B cell (primary cell): ENCODE data around the gene EVI5L. TPM values are rescaled to one million over a fixed set of nuclear protein-coding genes. Genes with fewer than 3 reads are reported as not detected.

Experiments used
- ATAC-seq: fragments of 200-7000 bp; cut with Tn5 transposase; one replicate; pipeline ENCODE4 v1.10.0; 2021; ENCODE audit warnings: low read depth, mild to moderate bottlenecking, moderate number of reproducible peaks, moderate library complexity
- CTCF ChIA-PET: fragments of 350-600 bp; sonication (Branson Sonifier 250); formaldehyde crosslinking; loops from one replicate; lab custom pipeline; 2021; ENCODE audit warnings: antibody characterized with exemption, inconsistent platforms; lab: Charles Lee
- POLR2A ChIA-PET: fragments of 350-600 bp; sonication (Branson Sonifier 250); formaldehyde crosslinking; loops from one replicate; lab custom pipeline; 2021; ENCODE audit warnings: antibody characterized with exemption; lab: Charles Lee
- DNase-seq: peaks from one replicate; pipeline ENCODE4 v3.0.0; 2013
- H2AFZ ChIP-seq: 2 replicates; pipeline ENCODE4 v1.6.1; 2012; ENCODE audit warnings: mild to moderate bottlenecking, low read depth, low read length; ENCODE audit not compliant: insufficient read depth, poor library complexity, severe bottlenecking
- H3K27ac ChIP-seq, 2 donors: 1 replicate in 1 of 2; 2 replicates in 1 of 2; pipeline ENCODE4 v1.5.1; 2012 to 2013; ENCODE audit warnings: low read length in 2 of 2, mild to moderate bottlenecking in 2 of 2, moderate library complexity in 1 of 2
- H3K27me3 ChIP-seq, 4 experiments: fragments of 200-600 bp in 1 of 4; sonication (generic) in 1 of 4; replicated peaks in 1 of 4; 1 replicate in 2 of 4; 2 replicates in 2 of 4; pipeline versions ENCODE4 v1.6.1 to v1.7.0; 2013 to 2016; ENCODE audit warnings: low read length in 3 of 4, mild to moderate bottlenecking in 2 of 4, mixed read lengths in 1 of 4, moderate library complexity in 1 of 4; ENCODE audit not compliant: insufficient read depth in 4 of 4, control insufficient read depth in 3 of 4; ENCODE audit errors: control extremely low read depth in 1 of 4
- H3K36me3 ChIP-seq, 2 experiments: replicated peaks in 1 of 2; 1 replicate in 1 of 2; 2 replicates in 1 of 2; pipeline versions ENCODE4 v1.6.1 to v1.7.1; 2013; ENCODE audit warnings: low read length in 1 of 2; ENCODE audit not compliant: insufficient read depth in 2 of 2, control insufficient read depth in 1 of 2; ENCODE audit errors: control extremely low read depth in 1 of 2, extremely low read depth in 1 of 2
- H3K4me1 ChIP-seq, 2 donors: fragments of 200-600 bp in 1 of 2; sonication (generic) in 1 of 2; 1 replicate in 1 of 2; 2 replicates in 1 of 2; pipeline versions ENCODE4 v1.5.1 to v1.6.1; 2013 to 2017; ENCODE audit warnings: low read length in 2 of 2; ENCODE audit not compliant: control insufficient read depth in 2 of 2, insufficient read depth in 2 of 2
- H3K4me2 ChIP-seq: replicated peaks from 2 replicates; pipeline ENCODE3; 2012; ENCODE audit warnings: mild to moderate bottlenecking, low read depth, low read length; ENCODE audit not compliant: poor library complexity, severe bottlenecking
- H3K4me3 ChIP-seq, 5 experiments: fragments of 200-600 bp in 1 of 5; sonication (generic) in 1 of 5; 1 replicate in 3 of 5; 2 replicates in 2 of 5; pipeline versions ENCODE4 v1.5.1 to v1.7.0; 2011 to 2016; ENCODE audit warnings: low read length in 4 of 5, mild to moderate bottlenecking in 4 of 5, low read depth in 2 of 5, control low read depth in 1 of 5, moderate library complexity in 1 of 5; ENCODE audit not compliant: insufficient read depth in 1 of 5; ENCODE audit errors: control extremely low read depth in 1 of 5, extremely low read depth in 1 of 5
- H3K79me2 ChIP-seq: fragments of 200-600 bp; sonication (generic); one replicate; pipeline ENCODE4 v1.6.0; 2016; ENCODE audit warnings: low read length; ENCODE audit not compliant: control insufficient read depth, insufficient read depth
- H3K9ac ChIP-seq: fragments of 200-600 bp; sonication (generic); 2 replicates; pipeline ENCODE4 v1.6.1; 2017; ENCODE audit warnings: mild to moderate bottlenecking, low read length, moderate library complexity
- H3K9me3 ChIP-seq, 3 donors: one replicate each; pipeline versions ENCODE4 v1.6.1 to v1.7.1; 2013; ENCODE audit warnings: low read length in 2 of 3; ENCODE audit not compliant: control insufficient read depth in 2 of 3, insufficient read depth in 1 of 3; ENCODE audit errors: control extremely low read depth in 1 of 3
- H4K20me1 ChIP-seq: 2 replicates; pipeline ENCODE4 v1.6.0; 2012; ENCODE audit warnings: mild to moderate bottlenecking, low read length; ENCODE audit not compliant: insufficient read depth, control insufficient read depth, poor library complexity, severe bottlenecking
- H3K27ac Mint-ChIP-seq: one replicate; pipeline ENCODE4 v1.8.0; 2021; ENCODE audit warnings: mixed read lengths
- H3K27me3 Mint-ChIP-seq: one replicate; pipeline ENCODE4 v1.8.0; 2021; ENCODE audit warnings: mixed read lengths
- H3K4me1 Mint-ChIP-seq: one replicate; pipeline ENCODE4 v1.8.0; 2021; ENCODE audit warnings: mixed read lengths
- H3K4me3 Mint-ChIP-seq: one replicate; pipeline ENCODE4 v1.8.0; 2021; ENCODE audit warnings: mixed read lengths
- H3K9me3 Mint-ChIP-seq: one replicate; pipeline ENCODE4 v1.8.0; 2022; ENCODE audit warnings: mixed read lengths; ENCODE audit not compliant: insufficient read depth
- EZH2 ChIP-seq: IDR thresholded peaks from 2 replicates; pipeline ENCODE4 v1.6.1; 2012; ENCODE audit warnings: borderline replicate concordance, low read depth, mild to moderate bottlenecking, moderate library complexity, low read length; ENCODE audit not compliant: insufficient read depth, poor library complexity, severe bottlenecking
- WGBS: methylation state at CpG from one replicate; pipeline ENCODE4 v1.1.5; 2013; ENCODE audit warnings: missing lambda C conversion rate; ENCODE audit not compliant: insufficient coverage; 5-methylcytosine and 5-hydroxymethylcytosine counted together
- intact Hi-C: fragments of 100-400 bp; cut with micrococcal nuclease; formaldehyde crosslinking; loops from one replicate; pipeline ENCODE4 v1.10.0; 2022
- polyA plus RNA-seq: library from polyadenylated mRNA; depleted of rRNA; stranded (reverse); fragments of >200 nt; gene quantifications from 2 replicates; pipeline ENCODE4 v1.2.3, GENCODE V29; 2012
- total RNA-seq, 2 donors: library from RNA; stranded (reverse); fragments of 120-200 nt in 1 of 2; gene quantifications; 1 replicate in 1 of 2; 2 replicates in 1 of 2; pipeline versions ENCODE4 v1.2.3 to v1.2.4, GENCODE V29; 2013 to 2022
- TF ChIP-seq, protein P1 (sequence below): fragments of 200-600 bp; IDR thresholded peaks from one replicate; pipeline ENCODE4 v1.8.0; 2022; ENCODE audit warnings: antibody characterized with exemption, mild to moderate bottlenecking

The EVI5L gene
- total and polyA plus RNA-seq, 2 donors (not counting 1 experiment from before 2014, with no cell fraction given): 7.9 to 11.8 TPM

DNA sequence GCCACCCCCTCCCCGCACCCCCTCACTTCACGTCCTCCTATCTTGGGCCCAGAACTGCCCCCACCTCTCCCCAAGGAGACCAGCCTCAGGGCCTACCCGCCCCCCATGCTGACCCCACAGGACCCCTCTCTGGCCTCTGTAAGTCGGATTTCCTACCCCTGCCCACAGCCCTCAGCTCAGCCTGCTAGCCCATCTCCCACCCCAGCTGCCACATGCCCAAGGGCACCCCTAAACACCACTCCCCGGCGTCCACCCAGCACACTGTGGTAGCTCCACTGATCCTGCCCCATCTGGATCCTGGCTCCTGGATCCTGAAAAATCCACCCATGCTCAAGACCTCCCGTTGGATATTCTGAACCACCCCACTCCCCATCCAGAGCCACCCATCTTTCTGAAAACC lies 805 bp downstream of the EVI5L start:
- WGBS: 62% methylated on average over 6 of the region's 7 CpGs
- H3K4me3 Mint-ChIP-seq: peak overlapping the region; percentile 80
- peaks cover 24% of the 10 kb centered on the region for H3K4me1 Mint-ChIP-seq
- POLR2A ChIA-PET: interaction anchor here (0.6 to 0.8 kb wide), 4 partner anchors 13 to 644 kb away, joined by 3 to 14 read pairs (median 6); no protein-coding TSS in a partner anchor
- peak overlapping the region in 3 of 5 experiments; percentile 54 to 64 (median 56) for H3K4me3 ChIP-seq
- H3K9ac ChIP-seq: peak overlapping the region; percentile 66
- H3K27me3 Mint-ChIP-seq: no peaks in the 10 kb centered on the region
- H3K4me2 ChIP-seq: peak overlapping the region; percentile 79
- intact Hi-C loops: no loop called here
- H3K27ac ChIP-seq: no peak overlapping the region
- no peak overlapping the region for H2AFZ ChIP-seq
- no peaks in the 10 kb centered on the region for H3K27me3 ChIP-seq
- ATAC-seq: no peak
- H3K79me2 ChIP-seq: peaks cover 28% of the 10 kb centered on the region
- peak; percentile 34 for DNase-seq
- H3K9me3 ChIP-seq: peaks cover 0 to 3% (median 0%) of the 10 kb centered on the region in 3 donors
- H3K36me3 ChIP-seq: no peaks in the 10 kb centered on the region
- no peak for TF ChIP-seq EZH2
- TF ChIP-seq, protein P1, sequence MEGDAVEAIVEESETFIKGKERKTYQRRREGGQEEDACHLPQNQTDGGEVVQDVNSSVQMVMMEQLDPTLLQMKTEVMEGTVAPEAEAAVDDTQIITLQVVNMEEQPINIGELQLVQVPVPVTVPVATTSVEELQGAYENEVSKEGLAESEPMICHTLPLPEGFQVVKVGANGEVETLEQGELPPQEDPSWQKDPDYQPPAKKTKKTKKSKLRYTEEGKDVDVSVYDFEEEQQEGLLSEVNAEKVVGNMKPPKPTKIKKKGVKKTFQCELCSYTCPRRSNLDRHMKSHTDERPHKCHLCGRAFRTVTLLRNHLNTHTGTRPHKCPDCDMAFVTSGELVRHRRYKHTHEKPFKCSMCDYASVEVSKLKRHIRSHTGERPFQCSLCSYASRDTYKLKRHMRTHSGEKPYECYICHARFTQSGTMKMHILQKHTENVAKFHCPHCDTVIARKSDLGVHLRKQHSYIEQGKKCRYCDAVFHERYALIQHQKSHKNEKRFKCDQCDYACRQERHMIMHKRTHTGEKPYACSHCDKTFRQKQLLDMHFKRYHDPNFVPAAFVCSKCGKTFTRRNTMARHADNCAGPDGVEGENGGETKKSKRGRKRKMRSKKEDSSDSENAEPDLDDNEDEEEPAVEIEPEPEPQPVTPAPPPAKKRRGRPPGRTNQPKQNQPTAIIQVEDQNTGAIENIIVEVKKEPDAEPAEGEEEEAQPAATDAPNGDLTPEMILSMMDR: no peak
- CTCF ChIA-PET: interaction anchor here (0.7 to 1.4 kb wide), 3 partner anchors 16 to 38 kb away, joined by 3 to 4 read pairs (median 3); no protein-coding TSS in a partner anchor
- no peaks in the 10 kb centered on the region for H3K9me3 Mint-ChIP-seq
- H4K20me1 ChIP-seq: no peaks in the 10 kb centered on the region
- no peak overlapping the region for H3K27ac Mint-ChIP-seq
- peaks cover 8 to 15% of the 10 kb centered on the region in 2 donors for H3K4me1 ChIP-seq

DNA sequence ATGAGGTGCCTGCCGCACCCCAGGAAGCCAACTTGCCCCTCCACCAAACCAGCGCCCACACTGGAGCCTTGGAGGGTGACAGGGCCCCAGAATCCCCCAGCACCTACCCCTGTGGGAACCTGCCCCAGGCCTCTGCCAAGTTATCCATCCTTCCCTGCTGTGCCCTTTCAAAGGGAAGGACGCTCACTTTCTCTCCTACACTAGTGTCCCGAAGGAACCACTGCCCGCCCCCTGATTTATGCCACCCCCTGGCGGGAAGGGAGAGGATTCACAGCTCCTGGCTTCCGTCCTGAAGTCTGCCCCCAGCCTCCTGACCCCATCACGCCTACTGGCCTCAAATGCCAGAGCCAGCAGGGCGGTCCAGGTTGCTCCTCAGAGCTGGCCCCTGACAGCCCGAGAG lies 1.4 kb downstream of the EVI5L start:
- Histone ChIP-seq H3K9me3 (peaks cover 0 to 3% (median 0%) of the 10 kb centered on the region in 3 donors), H3K9ac (no peak overlapping the region), H3K4me3 (no peak overlapping the region), H3K4me2 (no peak overlapping the region), H3K27ac (no peak overlapping the region), H3K36me3 (no peaks in the 10 kb centered on the region), H4K20me1 (no peaks in the 10 kb centered on the region), H2AFZ (no peak overlapping the region), H3K27me3 (no peaks in the 10 kb centered on the region), H3K79me2 (peaks cover 28% of the 10 kb centered on the region), H3K4me1 (peaks cover 8 to 15% of the 10 kb centered on the region in 2 donors)
- H3K9me3 Mint-ChIP-seq: no peaks in the 10 kb centered on the region
- ChIA-PET POLR2A (interaction anchor here (0.8 kb wide), 1 partner anchor 474 kb away, joined by 14 read pairs; no protein-coding TSS in a partner anchor), CTCF (interaction anchor here (0.7 to 1.6 kb wide), 6 partner anchors 16 to 151 kb away, joined by 3 to 4 read pairs (median 4); partner anchors contain the start of gene TRAPPC5)
- peaks cover 24% of the 10 kb centered on the region for H3K4me1 Mint-ChIP-seq
- intact Hi-C loops: no loop called here
- H3K4me3 Mint-ChIP-seq: peak overlapping the region; percentile 80
- peak; percentile 24 for DNase-seq
- ATAC-seq: no peak
- no peaks in the 10 kb centered on the region for H3K27me3 Mint-ChIP-seq
- no peak overlapping the region for H3K27ac Mint-ChIP-seq
- TF ChIP-seq EZH2: no peak
- TF ChIP-seq, protein P1: no peak
- 94% methylated on average over 10 of the region's 10 CpGs for WGBS
